22Rv1 (cell line): ENCODE data around the gene GPHN.

Source experiments
- H3K27ac ChIP-seq: fragments of 450-650 bp; 2 replicates; pipeline ENCODE4 v1.5.1; 2017
- ZFX ChIP-seq: fragments of 450-650 bp; IDR thresholded peaks from 2 replicates; pipeline ENCODE4 v1.6.1; 2017; ENCODE audit warnings: antibody characterized with exemption, borderline replicate concordance
- TF ChIP-seq, protein P1 (sequence below): fragments of 450-650 bp; IDR thresholded peaks from 2 replicates; pipeline ENCODE4 v1.5.1; 2017; ENCODE audit warnings: mild to moderate bottlenecking

Gene GPHN

DNA sequence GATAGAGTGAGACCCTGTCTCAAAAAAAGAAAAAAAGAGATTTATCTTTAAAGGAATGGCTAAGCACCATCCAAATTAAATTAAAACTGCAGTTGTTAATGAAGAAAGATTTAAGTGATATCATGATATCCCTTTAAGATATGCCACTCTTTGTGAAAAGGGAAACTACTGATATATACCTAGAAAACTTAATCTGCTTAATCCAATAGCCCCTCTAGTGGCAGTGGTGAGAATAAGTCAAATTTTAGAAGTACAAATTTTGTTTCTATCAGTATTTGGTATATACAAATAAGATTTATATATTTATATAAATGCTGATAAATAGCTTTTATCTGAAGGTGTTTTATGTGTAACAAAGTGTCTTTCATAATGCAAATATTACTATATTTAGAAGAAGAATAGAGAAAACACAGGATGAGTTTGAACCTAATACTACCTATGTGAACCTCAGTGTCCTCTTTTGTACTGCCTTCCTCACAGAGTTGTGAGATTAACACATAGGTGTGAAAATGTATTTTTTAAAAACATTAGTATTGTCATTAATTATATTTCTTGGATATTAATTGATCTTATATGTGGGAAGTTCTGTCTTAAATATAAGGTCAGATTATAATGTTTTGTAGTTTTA lies 629.9 kb downstream of the GPHN start:
- H3K27ac ChIP-seq, result no peak overlapping the region
- TF ChIP-seq ZFX, result no peak
- TF ChIP-seq, protein P1, sequence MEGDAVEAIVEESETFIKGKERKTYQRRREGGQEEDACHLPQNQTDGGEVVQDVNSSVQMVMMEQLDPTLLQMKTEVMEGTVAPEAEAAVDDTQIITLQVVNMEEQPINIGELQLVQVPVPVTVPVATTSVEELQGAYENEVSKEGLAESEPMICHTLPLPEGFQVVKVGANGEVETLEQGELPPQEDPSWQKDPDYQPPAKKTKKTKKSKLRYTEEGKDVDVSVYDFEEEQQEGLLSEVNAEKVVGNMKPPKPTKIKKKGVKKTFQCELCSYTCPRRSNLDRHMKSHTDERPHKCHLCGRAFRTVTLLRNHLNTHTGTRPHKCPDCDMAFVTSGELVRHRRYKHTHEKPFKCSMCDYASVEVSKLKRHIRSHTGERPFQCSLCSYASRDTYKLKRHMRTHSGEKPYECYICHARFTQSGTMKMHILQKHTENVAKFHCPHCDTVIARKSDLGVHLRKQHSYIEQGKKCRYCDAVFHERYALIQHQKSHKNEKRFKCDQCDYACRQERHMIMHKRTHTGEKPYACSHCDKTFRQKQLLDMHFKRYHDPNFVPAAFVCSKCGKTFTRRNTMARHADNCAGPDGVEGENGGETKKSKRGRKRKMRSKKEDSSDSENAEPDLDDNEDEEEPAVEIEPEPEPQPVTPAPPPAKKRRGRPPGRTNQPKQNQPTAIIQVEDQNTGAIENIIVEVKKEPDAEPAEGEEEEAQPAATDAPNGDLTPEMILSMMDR, result peak; percentile 63

DNA sequence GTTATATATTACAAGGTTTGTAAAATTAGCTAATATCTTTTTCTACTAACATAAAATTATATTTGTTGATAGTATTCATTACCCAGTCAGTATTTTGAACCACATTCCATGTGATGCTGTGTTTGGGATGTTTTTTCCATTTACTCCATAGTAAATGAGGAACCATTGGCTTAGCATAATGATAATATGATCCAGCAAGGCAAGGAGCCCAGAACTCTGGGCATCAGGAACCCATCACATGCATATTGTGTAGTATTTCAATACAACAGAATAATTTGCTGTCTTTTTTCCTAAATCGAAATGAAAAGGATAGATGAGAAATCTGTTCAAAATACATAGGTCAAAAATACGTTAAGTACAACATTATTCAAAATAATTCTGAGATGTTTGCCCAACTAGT lies 632.6 kb downstream of the GPHN start:
- no peak overlapping the region for H3K27ac ChIP-seq
- TF ChIP-seq, protein P1, result no peak
- TF ChIP-seq ZFX, result no peak

DNA sequence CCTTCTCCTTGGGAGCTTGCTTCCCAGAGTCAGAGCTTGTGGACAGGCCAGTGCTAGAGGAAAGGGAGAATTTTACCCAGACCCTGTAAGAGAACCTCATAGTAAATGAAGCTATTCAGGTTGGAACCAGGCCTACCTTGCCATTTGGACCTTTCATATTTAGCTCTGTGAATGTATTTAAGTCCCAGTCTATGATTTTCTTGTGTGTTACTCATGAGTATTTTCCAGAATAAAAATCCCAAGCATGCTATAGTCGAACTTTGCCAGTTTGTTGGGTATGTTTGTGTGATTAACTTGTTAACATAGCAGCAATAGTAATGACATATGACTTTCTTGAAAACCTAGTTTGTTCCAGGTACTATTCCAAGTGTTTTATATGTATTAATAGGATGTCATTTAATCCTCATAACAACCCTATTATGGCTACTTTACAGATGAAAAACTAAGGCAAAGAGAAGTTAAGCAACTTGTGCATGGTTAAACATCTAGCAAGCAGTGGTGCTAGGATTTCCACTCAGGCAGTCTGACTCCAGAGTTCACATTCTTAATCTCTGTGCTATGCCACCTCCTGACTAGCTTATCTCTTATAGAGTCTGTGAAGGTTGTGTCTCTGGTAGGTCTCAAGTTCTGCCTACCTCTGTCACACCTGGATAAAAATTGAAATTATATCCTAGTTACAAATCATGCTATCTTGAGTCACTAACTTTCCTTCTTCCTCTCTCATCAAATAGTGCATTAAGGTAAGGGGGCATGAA lies 633.4 kb downstream of the GPHN start:
- no peak overlapping the region for H3K27ac ChIP-seq
- TF ChIP-seq ZFX, result no peak
- TF ChIP-seq, protein P1, result no peak

DNA sequence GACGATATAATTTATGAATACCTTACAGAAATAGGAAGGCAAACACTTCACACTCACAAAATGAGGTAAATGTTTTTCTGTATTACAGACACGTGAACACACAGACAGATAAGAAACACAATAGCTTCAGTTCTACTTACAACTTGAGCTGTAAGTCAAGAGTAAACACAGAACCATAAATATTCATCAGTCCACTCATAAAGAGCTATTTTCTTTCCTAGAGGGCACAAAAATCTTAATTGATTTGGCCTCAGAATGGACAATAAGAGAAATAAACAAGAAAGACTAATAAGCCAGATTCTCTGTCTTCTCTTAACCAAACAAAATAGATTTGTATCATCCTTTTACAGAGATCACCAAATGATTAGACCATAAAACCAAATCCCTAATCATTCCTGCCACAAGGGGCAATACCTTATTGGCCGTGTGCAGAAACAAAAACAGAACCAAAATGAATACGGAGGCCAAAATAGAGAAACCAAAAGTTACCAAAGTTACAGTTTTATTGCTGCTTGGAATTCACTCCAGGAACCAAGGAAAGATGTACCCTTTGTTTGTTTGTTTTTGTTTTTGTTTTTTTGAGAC lies 643.2 kb downstream of the GPHN start:
- TF ChIP-seq, protein P1, result peak; percentile 64
- TF ChIP-seq ZFX, result no peak

DNA sequence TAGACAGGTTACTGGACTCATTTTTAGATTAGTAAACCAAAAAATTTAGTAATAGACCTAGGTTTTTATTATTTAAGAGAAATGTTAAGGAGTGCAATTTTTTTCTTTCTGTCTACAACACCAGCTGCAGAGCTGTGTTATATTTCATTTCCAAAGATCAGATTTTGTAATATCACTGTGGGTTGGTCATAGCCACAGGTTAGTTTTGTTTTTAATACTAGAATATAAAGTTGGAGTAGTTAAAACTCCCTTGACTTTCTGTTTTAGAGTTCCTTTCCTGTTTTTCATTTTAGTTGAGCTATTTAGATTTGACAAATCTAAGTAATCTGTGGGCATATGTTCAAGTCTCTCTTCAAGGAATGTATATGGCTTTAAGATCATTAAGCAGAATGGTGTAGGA lies 650.6 kb downstream of the GPHN start:
- no peak for TF ChIP-seq ZFX
- TF ChIP-seq, protein P1, result no peak
- no peak overlapping the region for H3K27ac ChIP-seq

More for the DNA sequence above, 643.2 kb downstream of the GPHN start:
- H3K27ac ChIP-seq, result peak overlapping the region; percentile 28; the same call in 1 of the 2 replicates

DNA sequence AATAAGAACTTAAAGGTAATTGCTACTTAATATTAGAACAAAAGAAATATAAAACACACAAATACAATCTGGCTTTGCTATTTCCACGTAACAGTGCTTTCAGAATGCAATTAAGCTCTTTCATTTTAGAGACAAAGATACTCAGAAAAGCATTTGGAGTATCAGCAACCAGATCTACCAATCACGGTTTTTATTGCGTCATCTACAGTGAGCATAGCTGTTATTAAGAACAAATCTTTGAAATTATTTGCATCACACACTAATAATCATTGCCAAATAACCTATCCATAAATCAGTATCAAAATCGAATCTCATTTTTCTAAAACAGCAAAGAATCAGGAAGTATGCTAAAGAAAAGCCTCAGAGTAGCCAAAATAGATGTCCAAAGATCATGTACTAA lies 654.4 kb downstream of the GPHN start:
- no peak for TF ChIP-seq ZFX
- TF ChIP-seq, protein P1, result no peak
- no peak overlapping the region for H3K27ac ChIP-seq

DNA sequence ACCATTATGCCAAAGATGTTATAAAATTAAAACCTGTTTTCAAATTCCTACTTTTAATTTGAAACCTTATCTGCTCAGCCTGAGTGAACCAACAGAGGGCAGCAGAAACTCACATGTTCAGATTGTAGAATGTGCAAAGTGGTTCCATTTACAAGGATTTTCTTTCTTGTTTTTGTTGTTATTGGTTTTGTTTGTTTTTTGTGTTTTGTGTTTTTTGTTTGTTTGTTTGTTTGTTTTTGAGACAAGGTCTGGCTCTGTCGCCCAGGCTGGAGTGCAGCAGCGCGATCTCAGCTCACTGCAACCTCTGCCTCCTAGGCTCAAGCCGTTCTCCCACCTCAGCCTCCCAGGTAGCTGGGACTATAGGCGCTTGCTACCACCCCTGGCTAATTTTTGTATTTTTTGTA lies 658.5 kb downstream of the GPHN start:
- TF ChIP-seq, protein P1, result peak; percentile 87
- TF ChIP-seq ZFX, result no peak
- H3K27ac ChIP-seq, result no peak overlapping the region
